Measurements from ENCODE around the gene RABL6. TPM values are rescaled to one million over a fixed set of nuclear protein-coding genes. Genes with fewer than 3 reads are reported as not detected.

The RABL6 gene
- polyA plus RNA-seq, 1 donor from 2014 or later = 19.7 TPM

GRCh38 chr9:136856079-136856476 is 48.3 kb downstream of the RABL6 start:
- Mint-ChIP-seq H3K9me3 (no peaks in the 10 kb centered on the region), H3K27ac (no peak overlapping the region), H3K4me3 (no peak overlapping the region), H3K36me3 (no peaks in the 10 kb centered on the region), H3K4me1 (peaks cover 0 to 3% (median 0%) of the 10 kb centered on the region in 3 donors), H3K27me3 (no peaks in the 10 kb centered on the region)

- no peaks in the 10 kb centered on the region for H3K27me3 Mint-ChIP-seq
- peaks cover 0 to 3% (median 0%) of the 10 kb centered on the region in 3 donors for H3K4me1 Mint-ChIP-seq
- no peaks in the 10 kb centered on the region for H3K9me3 Mint-ChIP-seq
- no peak overlapping the region for H3K4me3 Mint-ChIP-seq
- H3K36me3 Mint-ChIP-seq = no peaks in the 10 kb centered on the region
- no peak overlapping the region for H3K27ac Mint-ChIP-seq
Observed at GRCh38 chr9:136856541-136857141, 48.9 kb downstream of the RABL6 start.

GRCh38 chr9:136857166-136857565 is 49.4 kb downstream of the RABL6 start:
- Mint-ChIP-seq H3K27me3 (no peaks in the 10 kb centered on the region), H3K36me3 (no peaks in the 10 kb centered on the region), H3K4me1 (peaks cover 0 to 3% (median 0%) of the 10 kb centered on the region in 3 donors), H3K27ac (no peak overlapping the region), H3K9me3 (no peaks in the 10 kb centered on the region), H3K4me3 (no peak overlapping the region)

DNA sequence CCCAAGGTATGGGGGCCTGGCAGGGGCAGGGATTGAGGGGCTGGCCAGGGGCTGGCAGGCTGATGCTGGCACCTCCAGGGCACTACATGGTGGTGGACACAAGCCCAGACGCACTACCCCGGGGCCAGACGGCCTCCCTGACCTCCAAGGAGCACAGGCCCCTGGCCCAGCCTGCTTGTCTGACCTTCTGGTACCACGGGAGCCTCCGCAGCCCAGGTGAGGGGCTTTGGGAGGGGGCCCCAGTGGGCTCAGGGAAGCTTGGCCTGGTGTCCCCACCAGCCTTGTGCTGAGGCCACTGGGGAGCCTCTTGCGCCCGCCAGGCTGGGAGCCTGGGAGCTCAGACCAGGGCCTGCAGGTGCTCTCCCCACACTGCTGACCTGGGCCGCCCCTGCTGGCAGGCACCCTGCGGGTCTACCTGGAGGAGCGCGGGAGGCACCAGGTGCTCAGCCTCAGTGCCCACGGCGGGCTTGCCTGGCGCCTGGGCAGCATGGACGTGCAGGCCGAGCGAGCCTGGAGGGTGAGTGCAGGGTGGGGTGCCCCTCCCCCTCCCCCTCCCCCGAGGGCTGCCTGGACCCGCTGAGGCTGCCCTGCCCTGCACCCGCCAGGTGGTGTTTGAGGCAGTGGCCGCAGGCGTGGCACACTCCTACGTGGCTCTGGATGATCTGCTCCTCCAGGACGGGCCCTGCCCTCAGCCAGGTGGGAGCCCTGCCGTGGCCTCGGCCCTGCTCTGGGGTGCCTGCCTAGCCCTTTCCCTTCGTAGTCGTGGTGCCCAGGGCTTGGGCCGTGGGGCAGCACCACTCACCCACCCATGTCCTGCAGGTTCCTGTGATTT is 50.0 kb downstream of the RABL6 start:
- Mint-ChIP-seq H3K4me1 (peaks cover 0 to 3% (median 0%) of the 10 kb centered on the region in 3 donors), H3K36me3 (no peaks in the 10 kb centered on the region)

DNA sequence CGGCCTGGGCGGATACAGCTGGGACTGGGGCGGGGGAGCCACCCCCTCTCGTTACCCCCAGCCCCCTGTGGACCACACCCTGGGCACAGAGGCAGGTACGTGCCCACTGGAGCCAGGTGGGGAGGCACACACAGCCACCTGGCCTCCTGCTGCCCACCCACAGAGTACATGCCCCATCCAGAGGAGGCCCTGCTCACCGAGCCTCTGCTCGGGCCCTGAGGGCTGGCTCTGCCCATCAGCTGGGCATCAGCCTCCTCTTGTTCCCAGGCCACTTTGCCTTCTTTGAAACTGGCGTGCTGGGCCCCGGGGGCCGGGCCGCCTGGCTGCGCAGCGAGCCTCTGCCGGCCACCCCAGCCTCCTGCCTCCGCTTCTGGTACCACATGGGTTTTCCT is 50.7 kb downstream of the RABL6 start:
- Mint-ChIP-seq H3K4me1 (peaks cover 0 to 3% (median 0%) of the 10 kb centered on the region in 3 donors), H3K27me3 (no peaks in the 10 kb centered on the region), H3K4me3 (no peak overlapping the region), H3K27ac (no peak overlapping the region), H3K36me3 (no peaks in the 10 kb centered on the region), H3K9me3 (no peaks in the 10 kb centered on the region)

More for the DNA sequence above, 50.0 kb downstream of the RABL6 start:
- Mint-ChIP-seq H3K9me3 (no peaks in the 10 kb centered on the region), H3K4me3 (no peak overlapping the region), H3K27me3 (no peaks in the 10 kb centered on the region), H3K27ac (no peak overlapping the region)

- H3K27ac Mint-ChIP-seq = no peak overlapping the region
- no peaks in the 10 kb centered on the region for H3K9me3 Mint-ChIP-seq
- no peaks in the 10 kb centered on the region for H3K36me3 Mint-ChIP-seq
- H3K4me3 Mint-ChIP-seq = no peak overlapping the region
- H3K4me1 Mint-ChIP-seq = peaks cover 0 to 4% (median 4%) of the 10 kb centered on the region in 3 donors
- no peaks in the 10 kb centered on the region for H3K27me3 Mint-ChIP-seq
Observed at GRCh38 chr9:136858844-136859757, 51.4 kb downstream of the RABL6 start.

- H3K4me3 Mint-ChIP-seq = peak overlapping the region in 1 of 4 donors; percentile 75
- H3K4me1 Mint-ChIP-seq = peaks cover 0 to 9% (median 7%) of the 10 kb centered on the region in 3 donors
- H3K27me3 Mint-ChIP-seq = no peaks in the 10 kb centered on the region
- no peaks in the 10 kb centered on the region for H3K36me3 Mint-ChIP-seq
- peak overlapping the region in 2 of 3 donors; percentile 35 to 53 for H3K27ac Mint-ChIP-seq
- H3K9me3 Mint-ChIP-seq = no peaks in the 10 kb centered on the region
Observed at GRCh38 chr9:136860529-136860928, 52.8 kb downstream of the RABL6 start.

DNA sequence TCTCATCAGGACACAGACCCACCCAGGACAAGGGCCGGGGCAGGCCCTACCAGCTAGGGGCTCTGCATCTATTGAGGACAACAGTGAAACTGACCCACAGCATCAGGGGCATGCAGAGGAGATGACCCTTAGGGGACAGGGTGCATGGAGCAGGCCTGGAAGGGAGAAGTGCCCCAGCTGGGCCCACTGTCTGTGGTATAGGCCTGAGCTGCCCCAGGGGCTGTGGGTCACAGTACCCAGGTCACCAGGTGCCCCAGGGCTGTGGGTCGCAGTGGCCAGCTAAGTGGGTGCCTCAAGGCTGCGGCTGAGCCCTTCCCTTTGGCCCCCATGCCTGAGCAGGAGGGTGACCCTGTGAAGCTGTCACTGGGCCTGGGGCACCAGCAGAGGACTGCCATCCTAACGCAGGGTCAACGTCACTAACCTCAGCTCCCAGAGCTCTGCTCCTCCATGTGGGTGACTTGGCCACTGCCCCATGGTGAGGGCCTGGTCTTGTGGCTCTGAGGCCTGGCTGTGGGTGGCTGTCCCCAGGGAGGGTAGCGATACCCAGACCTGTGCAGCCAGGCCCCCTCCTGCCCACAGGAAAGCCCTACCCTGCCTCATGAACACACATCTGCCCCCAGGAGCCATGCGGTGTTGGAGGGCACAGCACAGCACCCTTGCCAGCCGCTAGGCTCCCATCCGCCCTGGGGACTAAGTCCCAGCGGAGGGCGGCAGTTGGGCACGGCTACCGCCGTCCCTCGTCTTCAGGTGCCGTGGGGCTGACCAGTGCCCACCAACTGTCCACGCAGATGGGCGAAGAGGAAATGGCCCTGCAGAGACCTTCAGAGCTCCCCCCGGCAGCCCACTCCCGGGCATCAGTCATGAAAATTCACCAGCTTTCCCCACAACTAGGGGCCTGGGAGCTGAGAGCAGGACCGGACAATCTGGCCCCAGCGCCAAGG is 53.5 kb downstream of the RABL6 start:
- Mint-ChIP-seq H3K27ac (peak overlapping the region in 1 of 3 donors; percentile 25), H3K27me3 (no peaks in the 10 kb centered on the region), H3K4me1 (peaks cover 0 to 9% (median 9%) of the 10 kb centered on the region in 3 donors), H3K4me3 (peak overlapping the region in 1 of 4 donors; percentile 75), H3K9me3 (no peaks in the 10 kb centered on the region), H3K36me3 (no peaks in the 10 kb centered on the region)

- Mint-ChIP-seq H3K4me3 (peak overlapping the region in 1 of 4 donors; percentile 68), H3K36me3 (no peaks in the 10 kb centered on the region), H3K9me3 (no peaks in the 10 kb centered on the region), H3K27ac (peak overlapping the region in 2 of 3 donors; percentile 25 to 40), H3K27me3 (no peaks in the 10 kb centered on the region), H3K4me1 (peaks cover 0 to 9% (median 9%) of the 10 kb centered on the region in 3 donors)
Observed at GRCh38 chr9:136861874-136862457, 54.2 kb downstream of the RABL6 start.

DNA sequence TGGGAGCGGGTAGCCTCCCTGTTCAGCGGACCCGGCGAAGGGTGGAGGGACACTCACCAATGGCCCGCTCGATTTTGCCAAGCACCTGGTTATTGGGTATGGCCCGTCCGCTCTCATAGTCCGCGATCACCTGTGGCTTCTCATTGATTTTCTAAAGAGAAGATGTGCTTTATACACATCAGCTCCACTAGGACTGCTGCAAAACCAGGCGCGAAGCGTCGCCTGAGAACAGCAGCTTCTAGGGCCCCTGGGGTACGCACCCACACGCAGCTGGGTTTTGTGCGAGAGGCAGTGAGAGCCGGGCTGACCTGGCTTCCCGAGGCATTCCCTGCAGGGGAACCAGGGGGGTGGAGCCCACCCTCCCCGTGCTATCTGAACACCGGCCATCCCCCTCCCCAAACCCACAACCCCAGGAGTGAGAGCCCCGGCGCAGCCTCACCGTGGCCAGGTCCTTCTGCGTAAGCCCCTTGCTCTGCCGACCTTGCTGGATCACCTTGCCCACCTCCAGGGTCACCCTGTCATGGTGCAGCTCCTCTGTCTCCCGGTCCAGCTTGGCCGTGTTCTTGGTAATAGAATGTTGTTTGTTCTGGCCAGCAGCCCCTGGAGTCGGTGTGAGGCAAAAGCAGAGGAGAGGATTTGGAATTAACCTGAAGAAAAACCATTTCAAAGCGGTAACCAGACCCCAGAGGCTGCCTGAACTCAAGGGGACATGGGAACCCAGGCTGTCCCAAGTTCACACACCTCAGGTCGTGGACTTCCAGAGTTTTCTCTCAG is 55.3 kb downstream of the RABL6 start:
- Mint-ChIP-seq H3K4me3 (peak overlapping the region in 1 of 4 donors; percentile 68), H3K9me3 (no peaks in the 10 kb centered on the region), H3K36me3 (no peaks in the 10 kb centered on the region), H3K4me1 (peaks cover 0 to 11% (median 9%) of the 10 kb centered on the region in 3 donors), H3K27me3 (no peaks in the 10 kb centered on the region), H3K27ac (peak overlapping the region in 1 of 3 donors; percentile 85)

GRCh38 chr9:136863623-136864273 is 56.0 kb downstream of the RABL6 start:
- no peaks in the 10 kb centered on the region for H3K36me3 Mint-ChIP-seq
- H3K9me3 Mint-ChIP-seq = no peaks in the 10 kb centered on the region
- peak overlapping the region in 2 of 4 donors; percentile 12 to 68 for H3K4me3 Mint-ChIP-seq
- H3K27ac Mint-ChIP-seq = peak overlapping the region; percentile 39 to 85 (median 50)
- no peaks in the 10 kb centered on the region for H3K27me3 Mint-ChIP-seq
- H3K4me1 Mint-ChIP-seq = peaks cover 0 to 11% (median 9%) of the 10 kb centered on the region in 3 donors

- Mint-ChIP-seq H3K27me3 (no peaks in the 10 kb centered on the region), H3K4me1 (peaks cover 0 to 11% (median 9%) of the 10 kb centered on the region in 3 donors), H3K36me3 (no peaks in the 10 kb centered on the region), H3K4me3 (peak overlapping the region; percentile 65 to 95 (median 83)), H3K9me3 (no peaks in the 10 kb centered on the region), H3K27ac (peak overlapping the region in 1 of 3 donors; percentile 95)
Observed at GRCh38 chr9:136865041-136865767, 57.5 kb downstream of the RABL6 start.
